Activated CD8-positive, alpha-beta memory T cell treated with anti-CD3 and anti-CD28 coated beads, Interleukin-2, amount 10 ng/mL, durations not matched to agents 7 days and 5 days (primary cell): ENCODE measurements around the gene TMOD1. TPM values are rescaled to one million over a fixed set of nuclear protein-coding genes. Genes with fewer than 3 reads are reported as not detected.
"Not testable (repeated sequence)": the region's sequence is repeated elsewhere in the genome, so short reads cannot be mapped to it uniquely, and the experiment has no call there.

Experiments
- ATAC-seq: fragments of 150-1000 bp; cut with Tn5 transposase; one replicate; pipeline ENCODE4 v1.10.0; 2021; ENCODE audit warnings: moderate library complexity
- CTCF ChIA-PET: fragments of 350-600 bp; sonication (Branson Sonifier 250); formaldehyde crosslinking; loops from one replicate; lab custom pipeline; 2021; ENCODE audit warnings: antibody characterized with exemption; lab: Charles Lee
- DNase-seq: peaks from one replicate; pipeline ENCODE4 v3.0.0-alpha.2; 2020
- H3K27ac Mint-ChIP-seq: one replicate; pipeline ENCODE4 v1.8.0; 2021; ENCODE audit warnings: mild to moderate bottlenecking, mixed read lengths
- H3K27me3 Mint-ChIP-seq: one replicate; pipeline ENCODE4 v1.8.0; 2021; ENCODE audit warnings: mixed read lengths
- H3K36me3 Mint-ChIP-seq: one replicate; pipeline ENCODE4 v1.8.0; 2021; ENCODE audit warnings: mild to moderate bottlenecking, mixed read lengths
- H3K4me1 Mint-ChIP-seq: one replicate; pipeline ENCODE4 v1.8.0; 2021; ENCODE audit warnings: mixed read lengths
- H3K4me3 Mint-ChIP-seq: one replicate; pipeline ENCODE4 v1.8.0; 2021; ENCODE audit warnings: mild to moderate bottlenecking, moderate library complexity, mixed read lengths
- H3K9me3 Mint-ChIP-seq: one replicate; pipeline ENCODE4 v1.8.0; 2022; ENCODE audit warnings: low read depth, mixed read lengths
- total RNA-seq, 2 experiments: library from RNA; stranded (reverse); gene quantifications; one replicate each; pipeline ENCODE4 v1.2.3, GENCODE V29; 2021

Gene TMOD1
- total RNA-seq = 1 to 10 TPM in 1 of 2 experiments, under 1 TPM in 1; 0.88 to 1.0 TPM

- H3K4me1 Mint-ChIP-seq = peaks cover 18% of the 10 kb centered on the region
- peaks cover 7% of the 10 kb centered on the region for H3K36me3 Mint-ChIP-seq
- no peaks in the 10 kb centered on the region for H3K9me3 Mint-ChIP-seq
- peak within 1 kb of the TSS; percentile 63 for H3K4me3 Mint-ChIP-seq
- ATAC-seq = peak; percentile 86
- peak; percentile 52 for DNase-seq
- H3K27me3 Mint-ChIP-seq = peaks cover 50% of the 10 kb centered on the region
- H3K27ac Mint-ChIP-seq = no peak within 1 kb of the TSS
- CTCF ChIA-PET = interaction anchor here (0.6 to 3.2 kb wide), 13 partner anchors 17 to 149 kb away, joined by 3 to 30 read pairs (median 4); partner anchors contain the start of gene TDRD7
Measured at GRCh38 chr9:97501177-97501971, at the start of gene TMOD1. TMOD1 (plus strand) TSS chr9:97501666; CDS start chr9:97524189, 22,523 bp downstream.

- H3K4me3 Mint-ChIP-seq, H3K27ac Mint-ChIP-seq, DNase-seq, H3K27me3 Mint-ChIP-seq, H3K4me1 Mint-ChIP-seq, CTCF ChIA-PET, ATAC-seq, H3K9me3 Mint-ChIP-seq: not testable (repeated sequence)
- H3K36me3 Mint-ChIP-seq = peaks cover 23% of the 10 kb centered on the region
Measured at GRCh38 chr9:97453573-97453972, 47.9 kb upstream of the TMOD1 start.

- DNase-seq, H3K4me3 Mint-ChIP-seq, H3K27me3 Mint-ChIP-seq, ATAC-seq, H3K9me3 Mint-ChIP-seq, CTCF ChIA-PET, H3K4me1 Mint-ChIP-seq, H3K27ac Mint-ChIP-seq: not testable (repeated sequence)
- peaks cover 23% of the 10 kb centered on the region for H3K36me3 Mint-ChIP-seq
Measured at GRCh38 chr9:97456841-97457240, 44.6 kb upstream of the TMOD1 start.

- DNase-seq (no peak), ATAC-seq (no peak)
- peaks cover 10% of the 10 kb centered on the region for H3K36me3 Mint-ChIP-seq
- CTCF ChIA-PET = no interaction called here
- H3K4me1 Mint-ChIP-seq = no peaks in the 10 kb centered on the region
- no peaks in the 10 kb centered on the region for H3K27me3 Mint-ChIP-seq
- H3K27ac Mint-ChIP-seq = no peak overlapping the region
- peaks cover 3% of the 10 kb centered on the region for H3K9me3 Mint-ChIP-seq
- H3K4me3 Mint-ChIP-seq = no peak overlapping the region
Measured at GRCh38 chr9:97459326-97459725, 42.1 kb upstream of the TMOD1 start.

- Mint-ChIP-seq H3K9me3 (no peaks in the 10 kb centered on the region), H3K36me3 (peaks cover 3% of the 10 kb centered on the region), H3K4me3 (no peak overlapping the region), H3K4me1 (no peaks in the 10 kb centered on the region), H3K27ac (no peak overlapping the region), H3K27me3 (no peaks in the 10 kb centered on the region)
- CTCF ChIA-PET = interaction anchor here (0.9 to 1.5 kb wide), 2 partner anchors 50 to 136 kb away, joined by 3 to 7 read pairs; partner anchors contain the start of gene TDRD7
- no peak for DNase-seq
- ATAC-seq = no peak
Measured at GRCh38 chr9:97462159-97462558, 39.3 kb upstream of the TMOD1 start.

GRCh38 chr9:97462914-97463313 is 38.6 kb upstream of the TMOD1 start:
- DNase-seq (no peak), ATAC-seq (no peak)
- CTCF ChIA-PET = interaction anchor here (0.9 to 1.1 kb wide), 2 partner anchors 77 to 136 kb away, joined by 3 read pairs; no protein-coding TSS in a partner anchor
- H3K4me1 Mint-ChIP-seq = no peaks in the 10 kb centered on the region
- no peak overlapping the region for H3K4me3 Mint-ChIP-seq
- no peaks in the 10 kb centered on the region for H3K9me3 Mint-ChIP-seq
- peaks cover 3% of the 10 kb centered on the region for H3K36me3 Mint-ChIP-seq
- H3K27ac Mint-ChIP-seq = no peak overlapping the region
- H3K27me3 Mint-ChIP-seq = no peaks in the 10 kb centered on the region

- ATAC-seq (peak; percentile 65), DNase-seq (peak; percentile 60)
- CTCF ChIA-PET = interaction anchor here (0.6 to 8.6 kb wide), 18 partner anchors 12 to 145 kb away, joined by 3 to 107 read pairs (median 4); no protein-coding TSS in a partner anchor
- Mint-ChIP-seq H3K27ac (no peak overlapping the region), H3K36me3 (peaks cover 5% of the 10 kb centered on the region), H3K4me1 (no peaks in the 10 kb centered on the region), H3K27me3 (no peaks in the 10 kb centered on the region), H3K4me3 (no peak overlapping the region), H3K9me3 (no peaks in the 10 kb centered on the region)
Measured at GRCh38 chr9:97468658-97469448, 32.6 kb upstream of the TMOD1 start.

- peak; percentile 23 for ATAC-seq
- Mint-ChIP-seq H3K36me3 (peaks cover 7% of the 10 kb centered on the region), H3K27me3 (no peaks in the 10 kb centered on the region), H3K27ac (no peak overlapping the region), H3K4me3 (no peak overlapping the region), H3K4me1 (no peaks in the 10 kb centered on the region), H3K9me3 (no peaks in the 10 kb centered on the region)
- DNase-seq = no peak
- CTCF ChIA-PET = interaction anchor here (0.8 to 8.6 kb wide), 8 partner anchors 10 to 144 kb away, joined by 3 to 107 read pairs (median 6); partner anchors contain the start of gene TDRD7
Measured at GRCh38 chr9:97470076-97470475, 31.4 kb upstream of the TMOD1 start.

GRCh38 chr9:97473717-97474116 is 27.7 kb upstream of the TMOD1 start:
- H3K27me3 Mint-ChIP-seq = no peaks in the 10 kb centered on the region
- H3K4me1 Mint-ChIP-seq = no peaks in the 10 kb centered on the region
- CTCF ChIA-PET = interaction anchor here (1.2 to 8.6 kb wide), 2 partner anchors 11 to 123 kb away, joined by 3 to 107 read pairs; no protein-coding TSS in a partner anchor
- no peak overlapping the region for H3K4me3 Mint-ChIP-seq
- ATAC-seq (no peak), DNase-seq (no peak)
- peaks cover 9% of the 10 kb centered on the region for H3K36me3 Mint-ChIP-seq
- H3K27ac Mint-ChIP-seq = no peak overlapping the region
- no peaks in the 10 kb centered on the region for H3K9me3 Mint-ChIP-seq

GRCh38 chr9:97474372-97474925 is 27.0 kb upstream of the TMOD1 start:
- H3K4me3 Mint-ChIP-seq = no peak overlapping the region
- no peaks in the 10 kb centered on the region for H3K27me3 Mint-ChIP-seq
- CTCF ChIA-PET = interaction anchor here (1.2 to 8.6 kb wide), 2 partner anchors 11 to 122 kb away, joined by 3 to 107 read pairs; no protein-coding TSS in a partner anchor
- DNase-seq = no peak
- ATAC-seq = no peak
- peaks cover 9% of the 10 kb centered on the region for H3K36me3 Mint-ChIP-seq
- H3K27ac Mint-ChIP-seq = no peak overlapping the region
- no peaks in the 10 kb centered on the region for H3K4me1 Mint-ChIP-seq
- no peaks in the 10 kb centered on the region for H3K9me3 Mint-ChIP-seq

- ATAC-seq (no peak), DNase-seq (no peak)
- H3K4me3 Mint-ChIP-seq = no peak overlapping the region
- no peaks in the 10 kb centered on the region for H3K27me3 Mint-ChIP-seq
- peaks cover 11% of the 10 kb centered on the region for H3K36me3 Mint-ChIP-seq
- no peak overlapping the region for H3K27ac Mint-ChIP-seq
- CTCF ChIA-PET = no interaction called here
- no peaks in the 10 kb centered on the region for H3K9me3 Mint-ChIP-seq
- H3K4me1 Mint-ChIP-seq = no peaks in the 10 kb centered on the region
Measured at GRCh38 chr9:97475059-97475458, 26.4 kb upstream of the TMOD1 start.

- H3K9me3 Mint-ChIP-seq = peaks cover 5% of the 10 kb centered on the region
- no peaks in the 10 kb centered on the region for H3K4me1 Mint-ChIP-seq
- peaks cover 23% of the 10 kb centered on the region for H3K36me3 Mint-ChIP-seq
- ATAC-seq = no peak
- H3K27ac Mint-ChIP-seq = no peak overlapping the region
- H3K4me3 Mint-ChIP-seq = no peak overlapping the region
- no peak for DNase-seq
- CTCF ChIA-PET = no interaction called here
- no peaks in the 10 kb centered on the region for H3K27me3 Mint-ChIP-seq
Measured at GRCh38 chr9:97478301-97478981, 23.0 kb upstream of the TMOD1 start.
